Esophagus muscularis mucosa (tissue), 4 donors: ENCODE measurements around the gene SAXO1. TPM values are rescaled to one million over a fixed set of nuclear protein-coding genes. Genes with fewer than 3 reads are reported as not detected.

ENCODE experiments used
- DNase-seq: peaks from one replicate; pipeline ENCODE4 v3.0.0-alpha.2; 2017; ENCODE audit errors: extremely low spot score
- H3K27ac ChIP-seq, 4 donors: fragments of 200-600 bp; sonication (generic); replicated peaks in 1 of 4; 1 replicate in 3 of 4; 2 replicates in 1 of 4; pipeline ENCODE4 v1.5.1; 2016 to 2019; ENCODE audit warnings: mild to moderate bottlenecking in 1 of 4
- H3K27me3 ChIP-seq, 4 donors: fragments of 200-600 bp; sonication (generic); one replicate each; pipeline versions ENCODE4 v1.5.1 to v1.6.0; 2016 to 2019
- H3K36me3 ChIP-seq, 4 donors: fragments of 200-600 bp; sonication (generic); one replicate each; pipeline ENCODE4 v1.5.1; 2016 to 2019
- H3K4me1 ChIP-seq, 4 donors: fragments of 200-600 bp; sonication (generic); one replicate each; pipeline ENCODE4 v1.5.1; 2016 to 2019
- H3K4me3 ChIP-seq, 4 donors: fragments of 200-600 bp; sonication (generic); 1 replicate in 2 of 4; 2 replicates in 2 of 4; pipeline ENCODE4 v1.5.1; 2016 to 2019; ENCODE audit warnings: mild to moderate bottlenecking in 4 of 4, moderate library complexity in 1 of 4
- H3K9me3 ChIP-seq, 4 donors: fragments of 200-600 bp; sonication (generic); 1 replicate in 3 of 4; 2 replicates in 1 of 4; pipeline ENCODE4 v1.5.1; 2016 to 2019
- CTCF ChIP-seq, 3 experiments: fragments of 200-600 bp in 2 of 3; fragments of 450-650 bp in 1 of 3; sonication (generic) in 2 of 3; IDR thresholded peaks; one replicate each; pipeline ENCODE4 v1.5.1; 2017 to 2019; ENCODE audit warnings: antibody characterized with exemption in 3 of 3, mild to moderate bottlenecking in 2 of 3, moderate library complexity in 1 of 3
- EP300 ChIP-seq: sonication (generic); formaldehyde crosslinking; IDR thresholded peaks from one replicate; pipeline ENCODE4 v1.6.1; 2017; ENCODE audit warnings: antibody characterized with exemption
- POLR2A ChIP-seq: fragments of 450-650 bp; IDR thresholded peaks from one replicate; pipeline ENCODE4 v1.6.1; 2017; ENCODE audit warnings: antibody characterized with exemption, moderate library complexity, mild to moderate bottlenecking, low read depth
- POLR2AphosphoS5 ChIP-seq, 2 donors: sonication (generic); formaldehyde crosslinking; IDR thresholded peaks; one replicate each; pipeline ENCODE4 v1.6.1; 2017; ENCODE audit warnings: antibody characterized with exemption in 2 of 2
- WGBS: methylation state at CpG from one replicate; pipeline ENCODE4 v1.1.5; 2018; 5-methylcytosine and 5-hydroxymethylcytosine counted together
- intact Hi-C: fragments of 100-400 bp; cut with DNase I; formaldehyde crosslinking; loops from one replicate; pipeline ENCODE4 v1.15.1; 2023
- total RNA-seq, 4 donors: library from RNA; depleted of rRNA; stranded (reverse); fragments of >200 nt; gene quantifications; one replicate each; pipeline versions ENCODE4 v1.1.0 to v1.2.1, GENCODE V29; 2016

The SAXO1 gene
- total RNA-seq, 4 donors from 2014 or later: 0.11 to 0.17 TPM; not detected in 2

DNA sequence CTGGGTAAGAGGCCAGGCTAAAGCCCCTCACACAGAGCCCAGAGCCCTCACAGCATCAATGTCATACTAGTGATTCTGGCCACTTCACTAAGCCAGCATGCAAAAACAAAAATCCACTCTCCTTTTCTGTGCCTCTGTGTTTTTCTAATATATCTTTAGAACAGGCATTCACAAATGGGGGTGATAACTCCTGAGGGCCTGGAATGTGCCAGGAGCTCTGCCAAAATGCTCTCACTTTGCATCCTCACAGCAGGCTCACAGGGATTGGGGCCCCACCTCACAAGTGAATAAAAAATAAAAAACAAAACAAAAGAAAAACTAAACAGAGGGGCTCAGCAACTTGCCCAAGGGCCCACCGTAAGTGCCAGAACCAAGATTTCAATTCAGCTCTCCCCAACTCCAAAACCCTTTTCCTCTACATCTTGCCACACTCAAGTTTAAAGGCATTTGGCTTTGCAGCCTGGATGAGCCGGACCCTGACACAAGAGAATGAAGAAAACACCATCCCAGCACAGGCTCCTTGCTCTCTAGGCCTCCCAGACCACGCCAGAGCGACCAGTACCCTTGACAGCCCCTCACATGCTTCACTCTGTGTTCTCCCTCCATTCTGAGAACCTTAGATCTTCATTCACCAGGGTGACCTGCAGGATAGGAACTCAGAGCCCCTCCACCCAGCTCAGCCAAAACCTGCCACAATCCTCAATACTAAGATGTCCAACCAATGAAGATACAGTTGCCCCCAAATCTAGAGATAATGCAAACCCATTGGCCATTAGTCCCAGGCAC is 51.3 kb downstream of the SAXO1 start:
- DNase-seq: peak; percentile 62
- intact Hi-C loops: no loop called here
- no peaks in the 10 kb centered on the region for H3K36me3 ChIP-seq
- 85% methylated on average over 4 of the region's 4 CpGs for WGBS
- H3K27me3 ChIP-seq: no peaks in the 10 kb centered on the region
- peaks cover 15 to 24% (median 22%) of the 10 kb centered on the region in 4 donors for H3K4me1 ChIP-seq
- H3K4me3 ChIP-seq: no peak overlapping the region
- H3K27ac ChIP-seq: no peak overlapping the region
- peaks cover 0 to 8% (median 0%) of the 10 kb centered on the region in 4 donors for H3K9me3 ChIP-seq
- TF ChIP-seq POLR2AphosphoS5 (IDR thresholded peaks at IDR 0.05): no peak
- no peak for TF ChIP-seq CTCF (IDR thresholded peaks at IDR 0.05)
- no peak for TF ChIP-seq EP300
- TF ChIP-seq POLR2A: no peak

GRCh38 chr9:18980189-18980588 is 52.8 kb downstream of the SAXO1 start:
- no peaks in the 10 kb centered on the region for H3K27me3 ChIP-seq

GRCh38 chr9:18979367-18979766 is 53.6 kb downstream of the SAXO1 start:
- TF ChIP-seq EP300: no peak
- no peak for TF ChIP-seq CTCF (IDR thresholded peaks at IDR 0.05)
- TF ChIP-seq POLR2A: no peak
- no peak for TF ChIP-seq POLR2AphosphoS5 (IDR thresholded peaks at IDR 0.05)
- 69% methylated on average over 2 of the region's 2 CpGs for WGBS
- no peaks in the 10 kb centered on the region for H3K36me3 ChIP-seq
- intact Hi-C loops: no loop called here
- DNase-seq: peak; percentile 21
- H3K9me3 ChIP-seq: peaks cover 0 to 7% (median 0%) of the 10 kb centered on the region in 4 donors
- no peak overlapping the region for H3K27ac ChIP-seq
- peaks cover 15 to 24% (median 22%) of the 10 kb centered on the region in 4 donors for H3K4me1 ChIP-seq
- H3K27me3 ChIP-seq: no peaks in the 10 kb centered on the region
- H3K4me3 ChIP-seq: no peak overlapping the region

More at GRCh38 chr9:18980189-18980588, 52.8 kb downstream of the SAXO1 start:
- 27% methylated on average over 1 of the region's 1 CpG for WGBS
- intact Hi-C loops: no loop called here
- Histone ChIP-seq H3K4me3 (no peak overlapping the region), H3K9me3 (peaks cover 0 to 8% (median 0%) of the 10 kb centered on the region in 4 donors), H3K4me1 (peaks cover 15 to 24% (median 22%) of the 10 kb centered on the region in 4 donors), H3K27ac (peak overlapping the region in 1 of 4 donors; percentile 20), H3K36me3 (no peaks in the 10 kb centered on the region)
- peak; percentile 55 for DNase-seq
- TF ChIP-seq POLR2A (no peak), CTCF (IDR thresholded peaks at IDR 0.05) (no peak), EP300 (no peak), POLR2AphosphoS5 (IDR thresholded peaks at IDR 0.05) (no peak)

DNA sequence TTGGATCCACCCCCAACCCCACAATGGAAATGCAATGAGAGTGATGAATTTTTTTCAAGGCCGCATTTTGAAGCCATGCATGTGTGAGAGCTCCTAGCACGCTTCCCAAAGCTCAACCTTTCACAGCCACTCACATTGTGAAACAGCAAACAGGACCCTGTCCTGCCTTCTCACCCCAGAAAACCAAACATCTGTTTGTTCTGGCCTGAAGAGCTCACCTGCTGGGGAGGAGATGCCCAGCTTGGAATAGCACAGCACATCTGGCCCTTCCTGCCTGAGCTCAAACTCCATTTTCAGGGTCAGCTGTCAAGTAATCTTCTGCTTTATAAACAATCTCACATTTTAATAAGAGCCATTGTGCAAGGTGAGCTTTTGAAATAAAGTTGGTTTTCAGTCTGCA is 54.8 kb downstream of the SAXO1 start:
- no peak overlapping the region for H3K27ac ChIP-seq
- 96% methylated on average over 2 of the region's 2 CpGs for WGBS
- peak; percentile 64 for DNase-seq
- H3K9me3 ChIP-seq: no peaks in the 10 kb centered on the region
- H3K4me3 ChIP-seq: no peak overlapping the region
- intact Hi-C loops: no loop called here
- H3K36me3 ChIP-seq: no peaks in the 10 kb centered on the region
- H3K4me1 ChIP-seq: peaks cover 15 to 24% (median 22%) of the 10 kb centered on the region in 4 donors
- no peak for TF ChIP-seq CTCF (IDR thresholded peaks at IDR 0.05)
- no peak for TF ChIP-seq EP300
- no peak for TF ChIP-seq POLR2A
- TF ChIP-seq POLR2AphosphoS5 (IDR thresholded peaks at IDR 0.05): no peak
- no peaks in the 10 kb centered on the region for H3K27me3 ChIP-seq
